Parathyroid adenoma (tissue), 2 donors: ENCODE data around the gene RASSF7.
"Not testable (repeated sequence)": the region's sequence is repeated elsewhere in the genome, so short reads cannot be mapped to it uniquely, and the experiment has no call there.

Source experiments
- H2AFZ ChIP-seq: fragments of 300-600 bp; sonication (generic); one replicate; pipeline ENCODE4 v1.7.0; 2017; ENCODE audit warnings: antibody characterized with exemption, mild to moderate bottlenecking
- H3K27ac ChIP-seq: fragments of 300-600 bp; sonication (generic); one replicate; pipeline ENCODE4 v1.7.0; 2017
- H3K27me3 ChIP-seq: fragments of 300-600 bp; sonication (generic); one replicate; pipeline ENCODE4 v1.7.0; 2017; ENCODE audit warnings: low read length; ENCODE audit not compliant: control insufficient read depth, insufficient read depth
- H3K36me3 ChIP-seq: fragments of 300-600 bp; sonication (generic); one replicate; pipeline ENCODE4 v1.7.0; 2017; ENCODE audit warnings: low read length; ENCODE audit not compliant: control insufficient read depth, insufficient read depth
- H3K4me1 ChIP-seq: fragments of 300-600 bp; sonication (generic); one replicate; pipeline ENCODE4 v1.7.0; 2017; ENCODE audit warnings: control low read depth
- H3K4me2 ChIP-seq: fragments of 300-600 bp; sonication (generic); one replicate; pipeline ENCODE4 v1.7.0; 2017; ENCODE audit warnings: low read length
- H3K4me3 ChIP-seq: fragments of 300-600 bp; sonication (generic); one replicate; pipeline ENCODE4 v1.7.0; 2017; ENCODE audit warnings: low read depth, low read length
- H3K79me2 ChIP-seq: fragments of 300-600 bp; sonication (generic); one replicate; pipeline ENCODE4 v1.7.0; 2017; ENCODE audit warnings: control low read depth
- H3K9ac ChIP-seq: fragments of 300-600 bp; sonication (generic); one replicate; pipeline ENCODE4 v1.7.0; 2017; ENCODE audit warnings: mild to moderate bottlenecking
- H3K9me3 ChIP-seq: fragments of 300-600 bp; sonication (generic); one replicate; pipeline ENCODE4 v1.7.0; 2017; ENCODE audit warnings: low read length; ENCODE audit not compliant: control insufficient read depth
- TF ChIP-seq, protein P1 (sequence below): fragments of 300-600 bp; sonication (generic); IDR thresholded peaks from one replicate; pipeline ENCODE4 v1.7.0; 2017; ENCODE audit warnings: antibody characterized with exemption, mild to moderate bottlenecking
- donor health status: primary hyperparathyroidism.

RASSF7 gene

DNA sequence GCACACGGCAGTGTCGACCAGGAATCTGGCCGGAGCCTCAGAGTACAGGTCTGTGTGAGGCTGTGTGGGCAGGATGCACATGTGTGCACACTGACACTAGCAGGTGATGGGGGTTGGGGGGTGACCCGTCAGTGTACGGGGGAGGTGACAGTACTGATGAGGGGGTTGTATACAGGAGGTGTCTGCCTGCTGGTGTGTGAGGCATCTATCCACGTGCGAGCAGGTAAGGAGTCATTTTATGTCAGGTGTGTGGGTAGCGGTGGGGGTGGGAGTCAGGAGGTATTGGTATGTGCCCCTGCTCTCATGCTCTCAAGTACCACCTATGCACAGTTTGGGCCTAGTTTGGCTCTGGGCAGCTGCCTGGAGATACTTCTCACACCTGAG, 11.0 kb downstream of the RASSF7 start:
- H3K27me3 ChIP-seq = no peaks in the 10 kb centered on the region

DNA sequence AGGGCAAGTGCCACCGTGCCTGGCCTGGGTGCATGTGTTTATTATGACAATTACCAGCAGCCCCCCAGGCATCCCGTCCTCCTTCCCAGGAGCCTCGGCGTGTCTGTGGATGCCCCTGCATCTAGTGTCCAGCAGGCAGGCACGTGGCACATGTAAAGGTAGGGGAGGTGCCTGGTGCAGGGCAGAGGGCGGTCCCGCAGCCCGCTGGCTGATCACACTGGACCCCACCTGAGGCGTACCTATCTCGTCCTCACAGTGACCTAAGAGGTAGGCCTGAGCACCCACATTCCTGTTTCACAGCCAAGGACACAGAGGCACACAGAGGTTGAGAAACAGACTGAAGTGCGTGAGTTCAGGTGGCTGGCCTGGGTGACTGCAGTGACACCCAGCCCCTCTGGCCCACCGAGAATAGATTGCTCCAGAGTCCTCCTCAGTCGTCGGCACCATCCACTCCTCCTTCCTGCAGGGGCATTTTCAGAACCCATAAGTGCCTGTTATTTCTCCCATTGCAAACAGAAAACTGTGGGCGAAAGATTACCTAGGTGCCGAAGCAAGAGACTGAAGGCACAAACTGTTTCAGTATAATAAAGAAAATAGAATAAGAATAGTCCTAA, 12.5 kb downstream of the RASSF7 start:
- no peak overlapping the region for H3K9ac ChIP-seq
- no peaks in the 10 kb centered on the region for H3K9me3 ChIP-seq
- no peak overlapping the region for H3K27ac ChIP-seq

More for the DNA sequence above, 11.0 kb downstream of the RASSF7 start:
- Histone ChIP-seq H3K4me2 (no peak overlapping the region), H3K4me1 (no peaks in the 10 kb centered on the region), H3K9me3 (no peaks in the 10 kb centered on the region), H3K4me3 (no peak overlapping the region), H2AFZ (no peak overlapping the region), H3K27ac (no peak overlapping the region), H3K79me2 (no peaks in the 10 kb centered on the region), H3K9ac (no peak overlapping the region), H3K36me3 (no peaks in the 10 kb centered on the region)
- TF ChIP-seq, protein P1, sequence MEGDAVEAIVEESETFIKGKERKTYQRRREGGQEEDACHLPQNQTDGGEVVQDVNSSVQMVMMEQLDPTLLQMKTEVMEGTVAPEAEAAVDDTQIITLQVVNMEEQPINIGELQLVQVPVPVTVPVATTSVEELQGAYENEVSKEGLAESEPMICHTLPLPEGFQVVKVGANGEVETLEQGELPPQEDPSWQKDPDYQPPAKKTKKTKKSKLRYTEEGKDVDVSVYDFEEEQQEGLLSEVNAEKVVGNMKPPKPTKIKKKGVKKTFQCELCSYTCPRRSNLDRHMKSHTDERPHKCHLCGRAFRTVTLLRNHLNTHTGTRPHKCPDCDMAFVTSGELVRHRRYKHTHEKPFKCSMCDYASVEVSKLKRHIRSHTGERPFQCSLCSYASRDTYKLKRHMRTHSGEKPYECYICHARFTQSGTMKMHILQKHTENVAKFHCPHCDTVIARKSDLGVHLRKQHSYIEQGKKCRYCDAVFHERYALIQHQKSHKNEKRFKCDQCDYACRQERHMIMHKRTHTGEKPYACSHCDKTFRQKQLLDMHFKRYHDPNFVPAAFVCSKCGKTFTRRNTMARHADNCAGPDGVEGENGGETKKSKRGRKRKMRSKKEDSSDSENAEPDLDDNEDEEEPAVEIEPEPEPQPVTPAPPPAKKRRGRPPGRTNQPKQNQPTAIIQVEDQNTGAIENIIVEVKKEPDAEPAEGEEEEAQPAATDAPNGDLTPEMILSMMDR = no peak

DNA sequence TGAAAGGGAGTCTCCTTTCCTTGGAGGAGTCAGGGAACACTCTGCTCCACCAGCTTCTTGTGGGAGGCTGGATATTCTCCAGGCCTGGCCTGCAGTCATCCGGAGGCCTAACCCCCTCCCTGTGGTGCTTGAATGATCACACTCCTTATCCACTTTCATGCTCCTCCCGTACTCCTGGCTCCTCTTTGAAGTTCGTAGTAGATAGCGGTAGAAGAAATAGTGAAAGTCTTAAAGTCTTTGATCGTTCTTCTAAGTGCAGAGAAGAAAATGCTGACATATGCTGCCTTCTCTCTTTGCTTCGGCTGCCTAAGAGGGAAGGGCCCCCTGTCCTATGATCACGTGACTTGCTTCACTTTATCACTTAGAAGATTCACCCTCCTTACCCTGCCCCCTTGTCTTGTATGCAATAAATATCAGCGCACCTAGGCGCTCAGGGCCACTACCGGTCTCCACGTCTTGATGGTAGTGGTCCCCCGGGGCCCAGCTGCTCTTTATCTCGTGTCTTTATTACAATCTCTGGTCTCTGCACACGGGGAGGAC, 13.3 kb downstream of the RASSF7 start:
- not testable (repeated sequence) for H3K9ac ChIP-seq, H3K27ac ChIP-seq, H3K36me3 ChIP-seq, H3K9me3 ChIP-seq, H3K4me1 ChIP-seq, H3K4me3 ChIP-seq, H3K27me3 ChIP-seq, H2AFZ ChIP-seq
- H3K79me2 ChIP-seq = peaks cover 14% of the 10 kb centered on the region
- H3K4me2 ChIP-seq = peak overlapping the region; percentile 37

More for the DNA sequence above, 12.5 kb downstream of the RASSF7 start:
- TF ChIP-seq, protein P1 = no peak
- Histone ChIP-seq H3K79me2 (peaks cover 6% of the 10 kb centered on the region), H3K36me3 (no peaks in the 10 kb centered on the region), H3K4me3 (no peak overlapping the region), H2AFZ (no peak overlapping the region), H3K27me3 (no peaks in the 10 kb centered on the region), H3K4me2 (no peak overlapping the region), H3K4me1 (peaks cover 5% of the 10 kb centered on the region)

DNA sequence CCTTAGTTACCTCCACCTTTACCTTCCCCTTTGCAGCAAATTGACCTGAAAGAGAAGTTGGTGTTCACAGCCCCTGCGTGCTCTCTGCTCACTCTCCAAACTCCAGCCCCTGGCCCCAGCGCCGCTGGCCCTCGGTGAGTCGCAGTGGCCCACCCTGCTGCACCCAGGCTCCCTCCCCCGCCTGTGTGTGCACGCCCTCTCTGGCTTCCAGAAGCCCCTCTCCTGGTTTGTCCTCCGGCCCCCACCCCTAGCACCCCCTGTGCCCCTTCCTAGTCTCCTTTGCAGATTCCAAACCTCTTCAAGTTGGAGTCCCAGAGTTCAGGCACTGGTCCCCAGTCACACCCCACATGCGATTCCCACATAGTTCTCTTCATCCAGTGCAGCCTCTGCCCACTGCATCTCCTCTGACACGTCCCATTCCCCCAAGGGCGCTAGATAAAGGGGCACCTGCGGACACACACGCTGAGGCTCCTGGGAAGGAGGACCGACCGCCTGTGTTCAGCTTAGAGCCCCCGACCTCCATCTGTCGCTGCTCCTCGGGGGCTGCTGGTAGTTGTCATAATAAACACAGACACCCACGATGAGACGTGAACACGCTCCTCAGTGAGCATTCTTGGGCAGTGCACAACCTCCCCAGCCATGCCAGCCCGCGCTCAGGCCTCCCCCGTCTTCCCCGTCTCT, 14.0 kb downstream of the RASSF7 start:
- Histone ChIP-seq H3K79me2 (peaks cover 21% of the 10 kb centered on the region), H3K4me1 (peaks cover 5% of the 10 kb centered on the region), H3K36me3 (no peaks in the 10 kb centered on the region), H3K27me3 (no peaks in the 10 kb centered on the region), H3K4me2 (peak overlapping the region; percentile 78), H3K9ac (no peak overlapping the region), H3K27ac (no peak overlapping the region), H2AFZ (no peak overlapping the region), H3K9me3 (no peaks in the 10 kb centered on the region), H3K4me3 (peak overlapping the region; percentile 55)
- TF ChIP-seq, protein P1 = no peak

DNA sequence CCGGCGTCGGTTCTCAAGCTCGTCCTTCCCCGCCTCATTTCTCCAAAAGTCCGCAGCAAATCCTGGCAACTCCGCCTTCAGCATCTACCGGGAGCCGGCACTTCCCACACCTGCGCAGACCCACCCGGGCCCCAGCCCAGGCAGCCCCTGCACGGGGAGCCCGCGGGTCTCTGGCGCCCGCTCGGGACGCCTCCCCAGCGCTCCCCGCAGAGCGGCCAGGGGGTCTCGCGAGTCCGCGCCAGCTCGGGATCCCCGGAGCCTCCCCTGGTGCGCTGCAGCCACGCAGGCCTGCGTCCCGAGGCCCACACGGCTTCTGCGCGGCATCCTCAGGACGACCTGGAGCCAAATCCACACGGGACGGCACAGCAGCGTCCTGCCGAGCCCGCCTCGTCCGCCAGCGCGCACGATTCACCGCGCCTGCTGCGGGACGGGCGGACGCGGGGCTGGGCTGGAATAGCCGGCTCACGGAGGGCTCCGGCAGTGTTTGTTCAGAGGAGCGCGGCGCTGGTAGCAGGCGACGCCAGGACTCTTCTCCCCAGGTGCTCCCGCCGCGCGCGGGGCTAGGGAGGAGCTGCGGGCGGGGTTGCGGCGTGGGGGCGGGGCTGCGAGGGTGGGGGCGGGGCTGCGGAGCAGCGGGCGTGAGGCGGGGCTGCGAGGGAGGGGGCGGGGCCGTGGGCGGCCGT, 14.7 kb downstream of the RASSF7 start:
- no peaks in the 10 kb centered on the region for H3K9me3 ChIP-seq
- H3K4me1 ChIP-seq = peaks cover 5% of the 10 kb centered on the region
- H3K9ac ChIP-seq = no peak overlapping the region
- H3K36me3 ChIP-seq = no peaks in the 10 kb centered on the region
- H2AFZ ChIP-seq = peak overlapping the region; percentile 81
- H3K4me2 ChIP-seq = peak overlapping the region; percentile 78
- TF ChIP-seq, protein P1 = no peak
- no peaks in the 10 kb centered on the region for H3K27me3 ChIP-seq
- peak overlapping the region; percentile 55 for H3K4me3 ChIP-seq
- H3K79me2 ChIP-seq = peaks cover 28% of the 10 kb centered on the region
- peak overlapping the region; percentile 39 for H3K27ac ChIP-seq
